Uterus (tissue), 2 donors: ENCODE results near the gene UBR7.
"Not testable (repeated sequence)": the region's sequence is repeated elsewhere in the genome, so short reads cannot be mapped to it uniquely, and the experiment has no call there.

Source experiments
- POLR2A ChIP-seq, 2 donors: fragments of 450-650 bp; IDR thresholded peaks; one replicate each; pipeline ENCODE4 v1.6.1; 2016; ENCODE audit warnings: antibody characterized with exemption in 2 of 2, mild to moderate bottlenecking in 1 of 2, moderate library complexity in 1 of 2
- TF ChIP-seq, protein P1 (sequence below), 4 experiments: fragments of 200-600 bp in 2 of 4; fragments of 450-650 bp in 2 of 4; sonication (generic) in 2 of 4; IDR thresholded peaks; one replicate each; pipeline ENCODE4 v1.5.1; 2016 to 2019; ENCODE audit warnings: antibody characterized with exemption in 4 of 4, mild to moderate bottlenecking in 2 of 4, moderate library complexity in 1 of 4

DNA sequence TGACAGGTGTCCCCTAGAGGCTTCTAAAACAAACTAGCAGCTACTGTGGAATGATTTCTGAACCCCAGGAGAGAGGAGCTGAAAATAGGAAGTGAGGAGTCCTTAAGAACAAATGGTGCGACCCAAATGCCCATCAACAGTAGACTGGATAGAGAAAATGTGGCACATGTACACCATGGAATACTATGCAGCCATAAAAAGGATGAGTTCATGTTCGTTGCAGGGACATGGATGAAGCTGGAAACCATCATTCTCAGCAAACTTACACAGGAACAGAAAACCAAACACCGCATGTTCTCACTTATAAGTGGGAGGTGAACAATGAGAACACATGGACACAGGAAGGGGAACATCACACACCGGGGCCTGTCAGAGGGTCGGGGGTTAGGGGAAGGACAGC, 26.0 kb downstream of the UBR7 start:
- TF ChIP-seq, protein P1, sequence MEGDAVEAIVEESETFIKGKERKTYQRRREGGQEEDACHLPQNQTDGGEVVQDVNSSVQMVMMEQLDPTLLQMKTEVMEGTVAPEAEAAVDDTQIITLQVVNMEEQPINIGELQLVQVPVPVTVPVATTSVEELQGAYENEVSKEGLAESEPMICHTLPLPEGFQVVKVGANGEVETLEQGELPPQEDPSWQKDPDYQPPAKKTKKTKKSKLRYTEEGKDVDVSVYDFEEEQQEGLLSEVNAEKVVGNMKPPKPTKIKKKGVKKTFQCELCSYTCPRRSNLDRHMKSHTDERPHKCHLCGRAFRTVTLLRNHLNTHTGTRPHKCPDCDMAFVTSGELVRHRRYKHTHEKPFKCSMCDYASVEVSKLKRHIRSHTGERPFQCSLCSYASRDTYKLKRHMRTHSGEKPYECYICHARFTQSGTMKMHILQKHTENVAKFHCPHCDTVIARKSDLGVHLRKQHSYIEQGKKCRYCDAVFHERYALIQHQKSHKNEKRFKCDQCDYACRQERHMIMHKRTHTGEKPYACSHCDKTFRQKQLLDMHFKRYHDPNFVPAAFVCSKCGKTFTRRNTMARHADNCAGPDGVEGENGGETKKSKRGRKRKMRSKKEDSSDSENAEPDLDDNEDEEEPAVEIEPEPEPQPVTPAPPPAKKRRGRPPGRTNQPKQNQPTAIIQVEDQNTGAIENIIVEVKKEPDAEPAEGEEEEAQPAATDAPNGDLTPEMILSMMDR (IDR thresholded peaks at IDR 0.05) = not testable (repeated sequence)
- TF ChIP-seq POLR2A (IDR thresholded peaks at IDR 0.05) = not testable (repeated sequence)
